ENCODE results near the gene DGKD. TPM values are rescaled to one million over a fixed set of nuclear protein-coding genes. Genes with fewer than 3 reads are reported as not detected.

Gene DGKD
- total RNA-seq, 4 donors from 2014 or later = 9.1 to 21.9 (median 17.8) TPM

GRCh38 chr2:233495503-233496496 lies 141.5 kb downstream of the DGKD start:
- no peaks in the 10 kb centered on the region for H3K27me3 ChIP-seq
- H3K36me3 ChIP-seq = peaks cover 7 to 93% of the 10 kb centered on the region in 2 donors
- H3K27ac ChIP-seq = no peak overlapping the region
- WGBS, 2 donors (ENCODE audit: low coverage in 1 of 2) = 82 to 88% methylated on average over 10 of the region's 10 CpGs
- no peak overlapping the region for H3K4me3 ChIP-seq
- no peak for TF ChIP-seq POLR2A (IDR thresholded peaks at IDR 0.05)
- TF ChIP-seq POLR2AphosphoS5 (IDR thresholded peaks at IDR 0.05) = no peak
- no peak for TF ChIP-seq CTCF (IDR thresholded peaks at IDR 0.05)
- no peak for TF ChIP-seq EP300 (IDR thresholded peaks at IDR 0.05)
- no peaks in the 10 kb centered on the region for H3K4me1 ChIP-seq
- no peak for ATAC-seq
- H3K9me3 ChIP-seq = no peaks in the 10 kb centered on the region

GRCh38 chr2:233497692-233498091 lies 143.4 kb downstream of the DGKD start:
- H3K4me1 ChIP-seq = no peaks in the 10 kb centered on the region
- H3K27ac ChIP-seq = no peak overlapping the region
- no peak for ATAC-seq
- WGBS, 2 donors (ENCODE audit: low coverage in 1 of 2) = 75% methylated on average over 2 of the region's 2 CpGs; no CpG with 5 or more reads in 1 of the 2 donors
- no peak for TF ChIP-seq EP300 (IDR thresholded peaks at IDR 0.05)
- no peak for TF ChIP-seq POLR2A (IDR thresholded peaks at IDR 0.05)
- TF ChIP-seq POLR2AphosphoS5 (IDR thresholded peaks at IDR 0.05) = no peak
- TF ChIP-seq CTCF (IDR thresholded peaks at IDR 0.05) = no peak
- H3K4me3 ChIP-seq = no peak overlapping the region
- H3K9me3 ChIP-seq = peaks cover 0 to 5% (median 0%) of the 10 kb centered on the region in 3 donors
- peaks cover 6 to 93% of the 10 kb centered on the region in 2 donors for H3K36me3 ChIP-seq
- H3K27me3 ChIP-seq = no peaks in the 10 kb centered on the region

- ATAC-seq = no peak
- Histone ChIP-seq H3K36me3 (peaks cover 2 to 93% of the 10 kb centered on the region in 2 donors), H3K27me3 (no peaks in the 10 kb centered on the region), H3K4me3 (no peak overlapping the region), H3K9me3 (peaks cover 0 to 9% (median 0%) of the 10 kb centered on the region in 3 donors), H3K4me1 (no peaks in the 10 kb centered on the region), H3K27ac (no peak overlapping the region)
- WGBS, 2 donors (ENCODE audit: low coverage in 1 of 2) = 95 to 96% methylated on average over 2 of the region's 2 CpGs
- TF ChIP-seq CTCF (IDR thresholded peaks at IDR 0.05) (no peak), POLR2AphosphoS5 (IDR thresholded peaks at IDR 0.05) (no peak), EP300 (IDR thresholded peaks at IDR 0.05) (no peak), POLR2A (IDR thresholded peaks at IDR 0.05) (no peak)
Measured at GRCh38 chr2:233498126-233498525, 143.8 kb downstream of the DGKD start.

- no peaks in the 10 kb centered on the region for H3K4me1 ChIP-seq
- no peak overlapping the region for H3K27ac ChIP-seq
- 70 to 88% methylated on average over 2 of the region's 2 CpGs for WGBS, 2 donors (ENCODE audit: low coverage in 1 of 2)
- no peak for ATAC-seq
- H3K9me3 ChIP-seq = peaks cover 0 to 21% (median 0%) of the 10 kb centered on the region in 3 donors
- peaks cover 2 to 97% of the 10 kb centered on the region in 2 donors for H3K36me3 ChIP-seq
- H3K27me3 ChIP-seq = no peaks in the 10 kb centered on the region
- H3K4me3 ChIP-seq = no peak overlapping the region
- no peak for TF ChIP-seq POLR2AphosphoS5 (IDR thresholded peaks at IDR 0.05)
- TF ChIP-seq CTCF (IDR thresholded peaks at IDR 0.05) = no peak
- TF ChIP-seq POLR2A (IDR thresholded peaks at IDR 0.05) = no peak
- no peak for TF ChIP-seq EP300 (IDR thresholded peaks at IDR 0.05)
Measured at GRCh38 chr2:233499928-233500327, 145.6 kb downstream of the DGKD start.

All from gastroesophageal sphincter (tissue), 4 donors.